HG03432 (cell line): ENCODE measurements around the gene FREM1.

Experiments
- ATAC-seq: cut with Tn5 transposase; IDR thresholded peaks from one replicate; pipeline ENCODE4 v1.9.1; 2021; ENCODE audit warnings: mild to moderate bottlenecking, moderate library complexity; ENCODE audit not compliant: unreplicated experiment

The FREM1 gene

GRCh38 chr9:14913366-14913765 lies 3.1 kb upstream of the FREM1 start:
- ATAC-seq, result no peak

GRCh38 chr9:14912859-14913258 lies 2.6 kb upstream of the FREM1 start:
- no peak for ATAC-seq

- no peak for ATAC-seq
These were observed 818 bp upstream of the FREM1 start for GRCh38 chr9:14911046-14911445.

- ATAC-seq, result no peak
These were observed 647 bp downstream of the FREM1 start for GRCh38 chr9:14909601-14909960.

GRCh38 chr9:14909181-14909580 lies 1.0 kb downstream of the FREM1 start:
- ATAC-seq, result no peak

GRCh38 chr9:14908295-14909180 lies 1.7 kb downstream of the FREM1 start:
- ATAC-seq, result no peak

- ATAC-seq, result no peak
These were observed 2.5 kb downstream of the FREM1 start for GRCh38 chr9:14907696-14908095.

GRCh38 chr9:14907360-14907685 lies 2.9 kb downstream of the FREM1 start:
- no peak for ATAC-seq

GRCh38 chr9:14906644-14907359 lies 3.4 kb downstream of the FREM1 start:
- ATAC-seq, result no peak

- ATAC-seq, result no peak
These were observed 4.2 kb downstream of the FREM1 start for GRCh38 chr9:14906000-14906399.

- ATAC-seq, result no peak
These were observed 7.2 kb downstream of the FREM1 start for GRCh38 chr9:14903040-14903439.

GRCh38 chr9:14902561-14902960 lies 7.7 kb downstream of the FREM1 start:
- ATAC-seq, result no peak

GRCh38 chr9:14899815-14900193 lies 10.4 kb downstream of the FREM1 start:
- ATAC-seq, result no peak

- ATAC-seq, result no peak
These were observed 11.0 kb downstream of the FREM1 start for GRCh38 chr9:14899042-14899814.

- no peak for ATAC-seq
These were observed 14.4 kb downstream of the FREM1 start for GRCh38 chr9:14895806-14896205.

GRCh38 chr9:14893280-14893679 lies 16.9 kb downstream of the FREM1 start:
- ATAC-seq, result no peak

- no peak for ATAC-seq
These were observed 18.9 kb downstream of the FREM1 start for GRCh38 chr9:14891332-14891731.

- no peak for ATAC-seq
These were observed 20.8 kb downstream of the FREM1 start for GRCh38 chr9:14889451-14889850.

GRCh38 chr9:14888875-14889274 lies 21.4 kb downstream of the FREM1 start:
- no peak for ATAC-seq

GRCh38 chr9:14888272-14888671 lies 22.0 kb downstream of the FREM1 start:
- ATAC-seq, result no peak

GRCh38 chr9:14887149-14887548 lies 23.1 kb downstream of the FREM1 start:
- no peak for ATAC-seq
